Sigmoid colon (tissue), 4 donors: ENCODE measurements around the gene CMKLR1.

Experiments
- EP300 ChIP-seq, 4 donors: sonication (generic); formaldehyde crosslinking; IDR thresholded peaks; one replicate each; pipeline ENCODE4 v1.6.1; 2017; ENCODE audit warnings: antibody characterized with exemption in 4 of 4
- POLR2A ChIP-seq, 2 donors: fragments of 450-650 bp; IDR thresholded peaks; one replicate each; pipeline ENCODE4 v1.6.1; 2016; ENCODE audit warnings: antibody characterized with exemption in 2 of 2, mild to moderate bottlenecking in 2 of 2, moderate library complexity in 2 of 2
- POLR2AphosphoS5 ChIP-seq, 4 donors: sonication (generic); formaldehyde crosslinking; IDR thresholded peaks; one replicate each; pipeline ENCODE4 v1.6.1; 2017; ENCODE audit warnings: antibody characterized with exemption in 4 of 4
- TF ChIP-seq, protein P1 (sequence below), 4 experiments: fragments of 450-650 bp in 3 of 4; fragments of 200-600 bp in 1 of 4; IDR thresholded peaks; one replicate each; pipeline ENCODE4 v1.5.1; 2016 to 2019; ENCODE audit warnings: antibody characterized with exemption in 4 of 4, mild to moderate bottlenecking in 3 of 4, moderate library complexity in 2 of 4

DNA sequence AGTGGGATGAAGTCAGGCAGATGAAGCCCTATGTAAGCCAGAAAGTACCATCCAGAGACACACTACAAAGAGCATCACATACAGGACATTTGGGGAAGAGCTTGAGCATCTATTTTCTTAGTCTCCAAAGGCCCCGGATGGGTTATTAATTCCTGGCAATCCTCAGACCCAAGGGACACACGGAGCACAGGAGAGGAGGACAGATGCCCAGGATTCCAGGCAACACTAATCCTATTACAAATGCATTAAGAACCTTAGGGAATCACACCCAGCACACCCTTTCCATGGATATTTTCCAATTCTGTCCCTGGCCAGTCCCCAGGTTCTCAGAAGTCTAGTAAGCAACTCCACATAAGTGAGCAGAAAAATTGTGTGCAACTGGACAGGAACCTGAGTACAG, 65.9 kb downstream of the CMKLR1 start:
- TF ChIP-seq POLR2AphosphoS5 (IDR thresholded peaks at IDR 0.05) (no peak), POLR2A (IDR thresholded peaks at IDR 0.05) (no peak), EP300 (IDR thresholded peaks at IDR 0.05) (no peak)
- TF ChIP-seq, protein P1, sequence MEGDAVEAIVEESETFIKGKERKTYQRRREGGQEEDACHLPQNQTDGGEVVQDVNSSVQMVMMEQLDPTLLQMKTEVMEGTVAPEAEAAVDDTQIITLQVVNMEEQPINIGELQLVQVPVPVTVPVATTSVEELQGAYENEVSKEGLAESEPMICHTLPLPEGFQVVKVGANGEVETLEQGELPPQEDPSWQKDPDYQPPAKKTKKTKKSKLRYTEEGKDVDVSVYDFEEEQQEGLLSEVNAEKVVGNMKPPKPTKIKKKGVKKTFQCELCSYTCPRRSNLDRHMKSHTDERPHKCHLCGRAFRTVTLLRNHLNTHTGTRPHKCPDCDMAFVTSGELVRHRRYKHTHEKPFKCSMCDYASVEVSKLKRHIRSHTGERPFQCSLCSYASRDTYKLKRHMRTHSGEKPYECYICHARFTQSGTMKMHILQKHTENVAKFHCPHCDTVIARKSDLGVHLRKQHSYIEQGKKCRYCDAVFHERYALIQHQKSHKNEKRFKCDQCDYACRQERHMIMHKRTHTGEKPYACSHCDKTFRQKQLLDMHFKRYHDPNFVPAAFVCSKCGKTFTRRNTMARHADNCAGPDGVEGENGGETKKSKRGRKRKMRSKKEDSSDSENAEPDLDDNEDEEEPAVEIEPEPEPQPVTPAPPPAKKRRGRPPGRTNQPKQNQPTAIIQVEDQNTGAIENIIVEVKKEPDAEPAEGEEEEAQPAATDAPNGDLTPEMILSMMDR (IDR thresholded peaks at IDR 0.05), result no peak
